Hepatocyte (in vitro differentiated cells): ENCODE data around the gene NPDC1. TPM values are rescaled to one million over a fixed set of nuclear protein-coding genes. Genes with fewer than 3 reads are reported as not detected.

Experiments used
- DNase-seq: peaks from one replicate; pipeline ENCODE4 v3.0.0-alpha.2; 2016; ENCODE audit warnings: low spot score
- H2AFZ ChIP-seq: fragments of 200-600 bp; sonication (generic); 2 replicates; pipeline ENCODE4 v1.6.0; 2016; ENCODE audit warnings: antibody characterized with exemption, mild to moderate bottlenecking
- H3K27ac ChIP-seq: fragments of 200-600 bp; sonication (generic); 2 replicates; pipeline ENCODE4 v1.5.1; 2016; ENCODE audit warnings: mild to moderate bottlenecking
- H3K27me3 ChIP-seq: fragments of 200-600 bp; sonication (generic); 2 replicates; pipeline ENCODE4 v1.6.1; 2016
- H3K36me3 ChIP-seq: fragments of 200-600 bp; sonication (generic); replicated peaks from 2 replicates; pipeline ENCODE4 v1.5.1; 2016; ENCODE audit warnings: low read depth; ENCODE audit not compliant: insufficient read depth
- H3K4me1 ChIP-seq: fragments of 200-600 bp; sonication (generic); 2 replicates; pipeline ENCODE4 v1.5.1; 2016; ENCODE audit warnings: mild to moderate bottlenecking, moderate library complexity; ENCODE audit not compliant: insufficient read depth
- H3K4me2 ChIP-seq: fragments of 200-600 bp; sonication (generic); 2 replicates; pipeline ENCODE4 v1.6.0; 2016
- H3K4me3 ChIP-seq: fragments of 200-600 bp; sonication (generic); 2 replicates; pipeline ENCODE4 v1.5.1; 2016; ENCODE audit warnings: mild to moderate bottlenecking
- H3K79me2 ChIP-seq: fragments of 200-600 bp; sonication (generic); 2 replicates; pipeline ENCODE4 v1.6.0; 2017; ENCODE audit warnings: mild to moderate bottlenecking
- H3K9me2 ChIP-seq: fragments of 200-600 bp; sonication (generic); replicated peaks from 2 replicates; pipeline ENCODE4 v1.6.0; 2017; ENCODE audit warnings: mild to moderate bottlenecking; ENCODE audit not compliant: insufficient read depth
- H3K9me3 ChIP-seq: fragments of 200-600 bp; sonication (generic); 2 replicates; pipeline ENCODE4 v1.5.1; 2016; ENCODE audit warnings: low read depth, mild to moderate bottlenecking
- H4K20me1 ChIP-seq: fragments of 200-600 bp; sonication (generic); 2 replicates; pipeline ENCODE4 v1.6.0; 2016; ENCODE audit warnings: mild to moderate bottlenecking; ENCODE audit not compliant: insufficient read depth, poor library complexity, severe bottlenecking
- CTCF ChIP-seq: fragments of 200-600 bp; sonication (generic); IDR thresholded peaks from 2 replicates; pipeline ENCODE4 v1.5.1; 2016; ENCODE audit warnings: antibody characterized with exemption, mild to moderate bottlenecking; ENCODE audit not compliant: poor library complexity
- EZH2 ChIP-seq: fragments of 200-600 bp; sonication (generic); IDR thresholded peaks from 2 replicates; pipeline ENCODE4 v1.6.1; 2016; ENCODE audit warnings: antibody characterized with exemption, mild to moderate bottlenecking, borderline replicate concordance
- EZH2phosphoT487 ChIP-seq: fragments of 200-600 bp; sonication (generic); IDR thresholded peaks from one replicate; pipeline ENCODE4 v1.6.1; 2018; ENCODE audit warnings: antibody characterized with exemption, mild to moderate bottlenecking, low read depth, moderate library complexity; ENCODE audit not compliant: unreplicated experiment, severe bottlenecking
- WGBS: methylation state at CpG from one replicate; pipeline ENCODE4 v1.1.6; 2016; ENCODE audit warnings: low lambda C conversion rate; ENCODE audit errors: missing lambda C conversion rate; 5-methylcytosine and 5-hydroxymethylcytosine counted together
- polyA plus RNA-seq: library from polyadenylated mRNA; unstranded; fragments of >200 nt; fragmentation: Nextera tagmentation; extraction: Ambion mirVana; gene quantifications from 2 replicates; pipeline ENCODE4 v1.2.1, GENCODE V29; 2016
- total RNA-seq: library from RNA; depleted of rRNA; stranded (reverse); fragments of >200 nt; gene quantifications from 2 replicates; pipeline ENCODE4 v1.2.3, GENCODE V29; 2014

The NPDC1 gene
- total and polyA plus RNA-seq, 2 experiments from 2014 or later = 12.7 to 72.7 TPM

GRCh38 chr9:137027369-137028262, 18.4 kb downstream of the NPDC1 start, which contains the start of gene ABCA2:
ABCA2 (minus strand) TSS chr9:137028237; CDS start chr9:137028140, 97 bp downstream.
- no peaks in the 10 kb centered on the region for H3K9me3 ChIP-seq
- DNase-seq = peak; percentile 64
- no peaks in the 10 kb centered on the region for H3K36me3 ChIP-seq
- H4K20me1 ChIP-seq = no peaks in the 10 kb centered on the region
- 16% methylated on average over 31 of the region's 95 CpGs for WGBS
- no peaks in the 10 kb centered on the region for H3K9me2 ChIP-seq
- peak within 1 kb of the TSS; percentile 100 for H2AFZ ChIP-seq
- H3K27ac ChIP-seq = peak within 1 kb of the TSS; percentile 72
- H3K4me3 ChIP-seq = peak within 1 kb of the TSS; percentile 85
- peaks cover 20% of the 10 kb centered on the region for H3K4me1 ChIP-seq
- peak within 1 kb of the TSS; percentile 100 for H3K4me2 ChIP-seq
- H3K27me3 ChIP-seq = no peaks in the 10 kb centered on the region
- TF ChIP-seq CTCF = no peak
- no peak for TF ChIP-seq EZH2
- no peaks in the 10 kb centered on the region for H3K79me2 ChIP-seq

GRCh38 chr9:137026828-137027227, 19.1 kb downstream of the NPDC1 start:
- Histone ChIP-seq H3K9me3 (no peaks in the 10 kb centered on the region), H3K4me3 (no peak overlapping the region), H2AFZ (no peak overlapping the region), H3K36me3 (no peaks in the 10 kb centered on the region), H4K20me1 (no peaks in the 10 kb centered on the region), H3K27ac (no peak overlapping the region), H3K4me2 (peak overlapping the region; percentile 88), H3K9me2 (no peaks in the 10 kb centered on the region), H3K4me1 (peaks cover 20% of the 10 kb centered on the region), H3K79me2 (no peaks in the 10 kb centered on the region), H3K27me3 (no peaks in the 10 kb centered on the region)
- TF ChIP-seq EZH2phosphoT487 (no peak), CTCF (no peak), EZH2 (no peak)
- 94% methylated on average over 4 of the region's 4 CpGs for WGBS
- no peak for DNase-seq

- H3K9me2 ChIP-seq = no peaks in the 10 kb centered on the region
- WGBS = 100% methylated on average over 1 of the region's 2 CpGs
- no peak overlapping the region for H3K4me2 ChIP-seq
- no peak overlapping the region for H3K4me3 ChIP-seq
- H4K20me1 ChIP-seq = no peaks in the 10 kb centered on the region
- no peak overlapping the region for H2AFZ ChIP-seq
- TF ChIP-seq EZH2 (no peak), EZH2phosphoT487 (no peak), CTCF (no peak)
- H3K4me1 ChIP-seq = peaks cover 20% of the 10 kb centered on the region
- no peaks in the 10 kb centered on the region for H3K79me2 ChIP-seq
- H3K27ac ChIP-seq = no peak overlapping the region
- no peaks in the 10 kb centered on the region for H3K36me3 ChIP-seq
- no peak for DNase-seq
- no peaks in the 10 kb centered on the region for H3K27me3 ChIP-seq
- H3K9me3 ChIP-seq = no peaks in the 10 kb centered on the region
Measured at GRCh38 chr9:137026384-137026783, 19.6 kb downstream of the NPDC1 start.
